Tibial nerve (tissue), 4 donors: ENCODE measurements around the gene ERLIN1. TPM values are rescaled to one million over a fixed set of nuclear protein-coding genes. Genes with fewer than 3 reads are reported as not detected.

ENCODE experiments used
- DNase-seq, 2 donors: peaks; one replicate each; pipeline ENCODE4 v3.0.0-alpha.2; 2019; ENCODE audit warnings: low spot score in 2 of 2
- H3K27ac ChIP-seq, 4 donors: fragments of 200-600 bp; sonication (generic) in 3 of 4; one replicate each; pipeline ENCODE4 v1.5.1; 2017 to 2019; ENCODE audit warnings: mild to moderate bottlenecking in 1 of 4
- H3K27me3 ChIP-seq, 2 donors: fragments of 200-600 bp; sonication (generic) in 1 of 2; one replicate each; pipeline versions ENCODE4 v1.5.1 to v1.6.0; 2017 to 2019
- H3K36me3 ChIP-seq, 3 donors: fragments of 200-600 bp; sonication (generic); one replicate each; pipeline ENCODE4 v1.5.1; 2018 to 2019
- H3K4me1 ChIP-seq, 4 donors: fragments of 200-600 bp; sonication (generic) in 3 of 4; one replicate each; pipeline ENCODE4 v1.5.1; 2017 to 2019
- H3K4me3 ChIP-seq, 4 donors: fragments of 200-600 bp; sonication (generic) in 3 of 4; one replicate each; pipeline ENCODE4 v1.5.1; 2017 to 2019; ENCODE audit warnings: mild to moderate bottlenecking in 1 of 4, moderate library complexity in 1 of 4
- H3K9me3 ChIP-seq, 4 donors: fragments of 200-600 bp; sonication (generic) in 3 of 4; one replicate each; pipeline ENCODE4 v1.5.1; 2017 to 2019
- EP300 ChIP-seq, 2 donors: sonication (generic); formaldehyde crosslinking; IDR thresholded peaks; one replicate each; pipeline ENCODE4 v1.6.1; 2017; ENCODE audit warnings: antibody characterized with exemption in 2 of 2, mild to moderate bottlenecking in 1 of 2
- POLR2A ChIP-seq, 2 donors: fragments of 450-650 bp; IDR thresholded peaks; one replicate each; pipeline ENCODE4 v1.6.1; 2017; ENCODE audit warnings: antibody characterized with exemption in 2 of 2, mild to moderate bottlenecking in 2 of 2, moderate library complexity in 2 of 2
- WGBS, 2 donors: methylation state at CpG; one replicate each; pipeline ENCODE4 v1.1.5; 2018; 5-methylcytosine and 5-hydroxymethylcytosine counted together
- total RNA-seq, 4 donors: library from RNA; depleted of rRNA; stranded (reverse); fragments of >200 nt; gene quantifications; one replicate each; pipeline ENCODE4 v1.1.0, GENCODE V29; 2016
- TF ChIP-seq, protein P1 (sequence below), 5 experiments: fragments of 200-600 bp in 3 of 5; fragments of 450-650 bp in 2 of 5; sonication (generic) in 3 of 5; IDR thresholded peaks; one replicate each; pipeline ENCODE4 v1.5.1; 2016 to 2019; ENCODE audit warnings: antibody characterized with exemption in 5 of 5, mild to moderate bottlenecking in 3 of 5, moderate library complexity in 2 of 5

ERLIN1 gene
- total RNA-seq, 4 donors from 2014 or later = 15.5 to 27.9 (median 25.0) TPM

DNA sequence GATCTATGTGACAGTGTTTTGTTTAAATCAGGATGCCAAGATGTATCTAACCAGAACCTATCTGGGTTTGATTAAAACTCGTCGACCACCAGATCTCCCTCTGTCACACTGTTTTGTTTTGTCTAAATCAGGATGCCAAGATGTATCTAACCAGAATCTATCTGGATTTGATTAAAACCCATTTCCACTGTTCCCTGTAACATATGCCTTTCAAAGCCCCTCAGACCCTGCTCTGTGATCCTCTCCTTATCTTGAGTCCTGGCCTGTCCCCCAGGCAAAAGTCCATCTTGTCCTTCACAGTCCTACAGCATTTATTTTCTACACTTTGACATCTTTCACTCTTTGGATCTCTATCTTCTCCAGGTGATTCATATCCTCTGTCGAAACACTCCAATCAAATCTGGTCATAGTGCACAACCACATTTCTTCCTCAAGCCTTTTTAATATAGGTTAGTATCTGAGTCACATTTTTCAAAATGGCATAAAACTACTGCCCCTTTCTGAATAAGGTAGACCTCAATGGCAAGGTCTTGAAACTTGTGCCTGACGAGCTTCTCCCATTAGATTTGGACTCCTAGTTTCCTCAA, 32.5 kb downstream of the ERLIN1 start:
- H3K36me3 ChIP-seq = peaks cover 0 to 87% (median 15%) of the 10 kb centered on the region in 3 donors
- WGBS, 2 donors = 87 to 88% methylated on average over 4 of the region's 4 CpGs
- no peak overlapping the region for H3K4me3 ChIP-seq
- TF ChIP-seq, protein P1, sequence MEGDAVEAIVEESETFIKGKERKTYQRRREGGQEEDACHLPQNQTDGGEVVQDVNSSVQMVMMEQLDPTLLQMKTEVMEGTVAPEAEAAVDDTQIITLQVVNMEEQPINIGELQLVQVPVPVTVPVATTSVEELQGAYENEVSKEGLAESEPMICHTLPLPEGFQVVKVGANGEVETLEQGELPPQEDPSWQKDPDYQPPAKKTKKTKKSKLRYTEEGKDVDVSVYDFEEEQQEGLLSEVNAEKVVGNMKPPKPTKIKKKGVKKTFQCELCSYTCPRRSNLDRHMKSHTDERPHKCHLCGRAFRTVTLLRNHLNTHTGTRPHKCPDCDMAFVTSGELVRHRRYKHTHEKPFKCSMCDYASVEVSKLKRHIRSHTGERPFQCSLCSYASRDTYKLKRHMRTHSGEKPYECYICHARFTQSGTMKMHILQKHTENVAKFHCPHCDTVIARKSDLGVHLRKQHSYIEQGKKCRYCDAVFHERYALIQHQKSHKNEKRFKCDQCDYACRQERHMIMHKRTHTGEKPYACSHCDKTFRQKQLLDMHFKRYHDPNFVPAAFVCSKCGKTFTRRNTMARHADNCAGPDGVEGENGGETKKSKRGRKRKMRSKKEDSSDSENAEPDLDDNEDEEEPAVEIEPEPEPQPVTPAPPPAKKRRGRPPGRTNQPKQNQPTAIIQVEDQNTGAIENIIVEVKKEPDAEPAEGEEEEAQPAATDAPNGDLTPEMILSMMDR (IDR thresholded peaks at IDR 0.05) = no peak
- TF ChIP-seq EP300 (IDR thresholded peaks at IDR 0.05) = no peak
- no peak for TF ChIP-seq POLR2A (IDR thresholded peaks at IDR 0.05)
- H3K27me3 ChIP-seq = no peaks in the 10 kb centered on the region
- no peak for DNase-seq
- H3K4me1 ChIP-seq = no peaks in the 10 kb centered on the region
- H3K27ac ChIP-seq = no peak overlapping the region
- H3K9me3 ChIP-seq = no peaks in the 10 kb centered on the region

DNA sequence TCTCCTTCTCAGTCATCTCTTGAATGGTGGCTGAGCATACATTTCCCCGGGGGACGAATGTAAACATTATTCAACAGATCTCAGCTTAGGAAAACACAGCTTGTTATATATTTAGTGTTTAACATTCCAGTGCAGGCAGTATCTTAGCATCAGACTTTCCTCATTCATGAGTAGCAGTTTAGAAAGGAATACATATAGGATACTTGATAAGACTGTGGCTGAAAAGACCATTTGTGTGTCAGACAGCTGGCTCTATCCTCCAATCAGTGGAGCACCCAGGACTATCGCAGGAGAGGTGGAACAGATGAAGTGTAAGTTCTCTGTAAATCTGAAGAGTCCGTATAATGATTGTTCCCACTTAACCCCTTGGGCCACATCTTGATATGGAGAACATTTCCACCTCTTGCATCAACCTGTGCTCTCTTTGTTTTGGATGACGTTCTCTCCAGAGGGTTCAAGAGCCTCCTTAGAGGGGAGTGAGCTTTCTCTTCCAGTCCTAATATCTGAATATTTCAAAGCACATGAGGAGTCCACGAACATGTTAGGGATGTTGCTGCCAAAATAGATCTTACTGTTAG, 34.0 kb downstream of the ERLIN1 start:
- Histone ChIP-seq H3K9me3 (no peaks in the 10 kb centered on the region), H3K27me3 (no peaks in the 10 kb centered on the region), H3K36me3 (peaks cover 0 to 73% (median 15%) of the 10 kb centered on the region in 3 donors), H3K27ac (no peak overlapping the region), H3K4me3 (no peak overlapping the region), H3K4me1 (no peaks in the 10 kb centered on the region)
- no peak for DNase-seq
- 72 to 86% methylated on average over 6 of the region's 6 CpGs for WGBS, 2 donors
- TF ChIP-seq, protein P1 (IDR thresholded peaks at IDR 0.05) = no peak
- TF ChIP-seq EP300 (IDR thresholded peaks at IDR 0.05) (no peak), POLR2A (IDR thresholded peaks at IDR 0.05) (no peak)

DNA sequence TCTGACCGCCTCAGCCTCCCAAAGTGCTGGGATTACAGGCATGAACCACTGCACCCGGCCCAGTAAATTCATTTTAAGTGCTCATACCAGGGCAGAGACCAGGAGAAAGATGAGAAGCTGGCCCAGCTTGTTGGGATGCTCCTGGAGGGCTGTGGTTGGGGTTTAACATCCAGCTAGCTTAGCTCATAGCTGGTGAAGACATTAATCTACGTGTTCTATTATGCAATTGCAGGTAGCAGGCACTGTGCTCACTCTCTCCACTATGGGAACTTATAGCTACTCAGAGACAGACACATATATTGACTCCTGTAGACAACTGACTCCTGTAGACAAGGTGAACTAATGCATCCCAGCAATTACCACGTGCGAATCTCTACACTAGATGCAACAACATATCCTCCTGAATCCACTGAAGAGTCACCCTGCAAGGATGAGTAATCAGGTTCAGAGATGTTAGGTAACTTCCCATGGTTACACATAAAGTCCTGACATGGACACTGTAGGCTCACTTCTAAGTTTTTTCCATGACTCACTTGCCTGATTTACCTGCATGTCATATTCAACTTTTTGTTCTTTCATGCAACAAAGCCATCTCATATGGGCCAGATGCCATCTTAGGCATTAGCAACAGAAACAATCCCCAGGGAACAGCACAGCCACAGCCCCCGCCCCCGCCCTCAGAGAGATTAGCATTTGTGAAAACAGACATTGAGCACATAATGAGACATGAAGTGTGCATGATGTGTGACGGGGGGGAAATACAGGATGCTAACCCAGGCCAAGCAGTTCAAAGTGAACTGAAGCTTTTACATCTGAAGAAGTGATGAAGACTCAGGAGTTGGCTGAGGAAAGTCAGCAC, 37.2 kb downstream of the ERLIN1 start:
- WGBS, 2 donors = 86% methylated on average over 8 of the region's 8 CpGs

DNA sequence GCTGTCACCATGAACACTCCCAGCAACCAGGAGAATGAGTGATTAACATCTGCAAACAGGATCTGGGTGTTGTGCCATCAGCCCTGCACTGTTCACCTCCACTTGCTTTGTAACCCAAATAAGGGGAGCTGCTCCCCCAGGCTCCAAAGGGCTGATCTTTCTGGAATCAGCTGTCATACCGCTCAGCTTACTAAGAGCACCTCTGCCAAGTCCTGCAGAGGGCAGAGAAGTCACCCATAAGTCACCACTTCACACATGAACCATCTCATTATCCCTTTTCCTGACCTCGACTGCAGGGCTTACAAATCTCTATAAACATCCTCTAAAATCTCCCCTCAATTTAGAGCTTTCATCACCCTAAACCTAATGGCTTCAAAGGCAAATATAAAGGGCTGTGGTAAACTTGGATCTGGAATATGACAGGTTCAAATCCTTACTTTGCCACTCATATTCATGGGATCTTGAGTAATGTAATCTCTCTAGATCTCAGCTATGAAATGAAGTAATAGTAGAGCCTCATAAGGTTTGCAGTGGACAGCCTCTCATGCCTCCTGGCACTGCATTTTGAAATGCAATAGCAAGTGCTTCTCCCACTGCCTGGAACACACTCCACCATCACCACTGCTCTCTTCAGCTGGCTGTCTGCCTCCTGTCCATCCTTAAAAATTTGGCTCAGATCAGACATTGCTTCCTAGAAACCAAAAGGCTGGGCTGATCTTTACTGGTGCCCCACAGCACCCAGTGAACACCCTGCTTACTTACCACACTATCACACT, 38.8 kb downstream of the ERLIN1 start:
- Histone ChIP-seq H3K27me3 (no peaks in the 10 kb centered on the region), H3K36me3 (peaks cover 0 to 30% (median 7%) of the 10 kb centered on the region in 3 donors), H3K9me3 (no peaks in the 10 kb centered on the region), H3K4me1 (no peaks in the 10 kb centered on the region), H3K27ac (no peak overlapping the region), H3K4me3 (no peak overlapping the region)
- no peak for DNase-seq
- 22 to 32% methylated on average over 2 of the region's 2 CpGs for WGBS, 2 donors
- no peak for TF ChIP-seq EP300 (IDR thresholded peaks at IDR 0.05)
- TF ChIP-seq, protein P1 (IDR thresholded peaks at IDR 0.05) = no peak
- TF ChIP-seq POLR2A (IDR thresholded peaks at IDR 0.05) = no peak

More for the DNA sequence above, 37.2 kb downstream of the ERLIN1 start:
- no peaks in the 10 kb centered on the region for H3K9me3 ChIP-seq
- no peak for TF ChIP-seq EP300 (IDR thresholded peaks at IDR 0.05)
- no peak for TF ChIP-seq POLR2A (IDR thresholded peaks at IDR 0.05)
- TF ChIP-seq, protein P1 (IDR thresholded peaks at IDR 0.05) = no peak
- no peaks in the 10 kb centered on the region for H3K4me1 ChIP-seq
- no peak overlapping the region for H3K4me3 ChIP-seq
- peaks cover 0 to 45% (median 10%) of the 10 kb centered on the region in 3 donors for H3K36me3 ChIP-seq
- H3K27me3 ChIP-seq = no peaks in the 10 kb centered on the region
- H3K27ac ChIP-seq = no peak overlapping the region
- no peak for DNase-seq
